Measurements from ENCODE around the gene ZBTB40. TPM values are rescaled to one million over a fixed set of nuclear protein-coding genes. Genes with fewer than 3 reads are reported as not detected.

The ZBTB40 gene
- total RNA-seq, 1 experiment from 2014 or later = 19.5 TPM

GRCh38 chr1:22547818-22548462, 96.3 kb downstream of the ZBTB40 start:
- Histone ChIP-seq H3K4me3 (replicated peaks in 1 of 2; ENCODE audit: low read depth in 1 of 2, low read length in 2 of 2) (no peak overlapping the region), H2AFZ (ENCODE audit: low read depth, low read length, poor library complexity, severe bottlenecking) (no peak overlapping the region), H3K9me3 (ENCODE audit: control insufficient read depth in 1 of 2, insufficient read depth in 1 of 2, low read depth in 1 of 2, low read length in 2 of 2) (no peaks in the 10 kb centered on the region), H3K27me3 (ENCODE audit: insufficient read depth, low read length) (peaks cover 22% of the 10 kb centered on the region; the same call in 1 of the 2 replicates), H3K4me1 (ENCODE audit: control insufficient read depth in 1 of 2, insufficient read depth in 2 of 2, low read length in 2 of 2) (no peaks in the 10 kb centered on the region), H3K27ac (ENCODE audit: low read depth, low read length) (no peak overlapping the region), H3K36me3 (ENCODE audit: control insufficient read depth in 1 of 2, insufficient read depth in 2 of 2, low read length in 2 of 2) (no peaks in the 10 kb centered on the region), H3K9ac (ENCODE audit: low read length) (no peak overlapping the region), H3K9me2 (ENCODE audit: insufficient read depth) (no peaks in the 10 kb centered on the region), H4K20me1 (ENCODE audit: insufficient read depth) (no peaks in the 10 kb centered on the region), H3K4me2 (ENCODE audit: low read length) (no peak overlapping the region), H3K79me2 (ENCODE audit: insufficient read depth, low read length) (no peaks in the 10 kb centered on the region)
- intact Hi-C loops (cut with micrococcal nuclease) = no loop called here
- ChIA-PET POLR2A (no interaction called here), RAD21 (ENCODE audit: low non-redundant PET in 1 of 2, low total read pairs in 2 of 2, uncharacterized antibody in 2 of 2, unreplicated experiment in 2 of 2) (no interaction called here), CTCF (no interaction called here)
- TF ChIP-seq MAX (IDR thresholded peaks at IDR 0.05) (no peak), ZFX (IDR thresholded peaks at IDR 0.05) (no peak), EGR1 (IDR thresholded peaks at IDR 0.05; ENCODE audit: low read depth) (no peak), RAD21 (IDR thresholded peaks at IDR 0.05; ENCODE audit: low read depth) (no peak), EZH2 (IDR thresholded peaks at IDR 0.05) (no peak), ZBTB33 (IDR thresholded peaks at IDR 0.05; ENCODE audit: extremely low read depth, insufficient replicate concordance, low read length) (no peak), CBX3 (IDR thresholded peaks at IDR 0.05; ENCODE audit: low read depth) (no peak), CTCF (IDR thresholded peaks at IDR 0.05 in 2 of 3, conservative IDR thresholded peaks at IDR 0.05 in 1 of 3; ENCODE audit: borderline replicate concordance in 1 of 3, insufficient read depth in 1 of 3, low read depth in 2 of 3, low read length in 2 of 3) (no peak), SRF (IDR thresholded peaks at IDR 0.05; ENCODE audit: low read depth) (no peak), EZH2phosphoT487 (IDR thresholded peaks at IDR 0.05; ENCODE audit: borderline replicate concordance) (no peak), REST (IDR thresholded peaks at IDR 0.05; ENCODE audit: low read depth) (no peak), CEBPB (IDR thresholded peaks at IDR 0.05; ENCODE audit: low read depth) (no peak), POLR2A (IDR thresholded peaks at IDR 0.05; ENCODE audit: borderline replicate concordance, extremely low read depth, insufficient read depth, insufficient read length) (no peak), YY1 (IDR thresholded peaks at IDR 0.05; ENCODE audit: extremely low read depth, insufficient replicate concordance, low read depth, low read length) (no peak), SIN3A (IDR thresholded peaks at IDR 0.05; ENCODE audit: low read depth) (no peak), POLR2AphosphoS5 (IDR thresholded peaks at IDR 0.05; ENCODE audit: low read depth, low read length) (no peak), ELF1 (IDR thresholded peaks at IDR 0.05; ENCODE audit: borderline replicate concordance, low read depth) (no peak), ATF3 (IDR thresholded peaks at IDR 0.05) (no peak), JUND (IDR thresholded peaks at IDR 0.05) (no peak)
- no TSS peak for BruUV-seq (replicated peaks)
- DNase-seq (ENCODE audit: low read depth, low spot score) (no peak), ATAC-seq (no peak)

Data from HCT116 (cell line).